MM.1S (cell line): ENCODE measurements around the gene MSI2.

ENCODE experiments used
- EZH2 ChIP-seq: fragments of 300-600 bp; sonication (generic); optimal IDR thresholded peaks from 2 replicates; pipeline ENCODE3; 2017; ENCODE audit warnings: low read depth, mild to moderate bottlenecking, antibody characterized with exemption, low read length, mixed read lengths
- TF ChIP-seq, protein P1 (sequence below): fragments of 300-600 bp; sonication (generic); IDR thresholded peaks from 2 replicates; pipeline ENCODE4 v1.5.1; 2016; ENCODE audit warnings: antibody characterized with exemption, low read length, mixed read lengths

DNA sequence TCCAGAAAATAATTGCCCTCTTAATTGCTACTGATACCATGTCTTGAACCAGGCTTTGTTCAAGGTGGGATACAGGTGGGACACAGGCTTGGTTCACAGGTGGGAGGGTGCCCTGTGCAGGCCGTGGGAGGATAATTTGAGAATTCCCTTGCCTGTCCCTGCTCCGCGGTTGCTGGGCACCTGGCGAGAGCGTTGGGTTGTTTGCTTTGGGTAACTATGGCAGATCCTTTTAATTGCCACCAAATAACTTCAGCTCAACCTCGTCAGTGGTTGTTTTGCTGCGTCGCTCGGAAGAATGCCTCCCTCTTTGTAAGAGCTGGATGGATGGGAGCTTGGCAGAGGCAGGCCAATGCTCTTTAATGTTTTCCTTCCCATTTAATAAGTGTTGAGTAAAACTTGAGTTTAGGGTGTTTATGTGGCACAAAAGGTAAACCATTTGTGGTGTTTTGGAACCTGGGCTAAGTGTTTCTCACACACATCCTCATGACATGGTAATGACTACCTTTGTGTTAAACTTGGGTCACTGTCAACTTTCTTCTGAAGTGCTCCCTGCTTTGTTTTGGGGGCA is 202.5 kb downstream of the MSI2 start:
- TF ChIP-seq, protein P1, sequence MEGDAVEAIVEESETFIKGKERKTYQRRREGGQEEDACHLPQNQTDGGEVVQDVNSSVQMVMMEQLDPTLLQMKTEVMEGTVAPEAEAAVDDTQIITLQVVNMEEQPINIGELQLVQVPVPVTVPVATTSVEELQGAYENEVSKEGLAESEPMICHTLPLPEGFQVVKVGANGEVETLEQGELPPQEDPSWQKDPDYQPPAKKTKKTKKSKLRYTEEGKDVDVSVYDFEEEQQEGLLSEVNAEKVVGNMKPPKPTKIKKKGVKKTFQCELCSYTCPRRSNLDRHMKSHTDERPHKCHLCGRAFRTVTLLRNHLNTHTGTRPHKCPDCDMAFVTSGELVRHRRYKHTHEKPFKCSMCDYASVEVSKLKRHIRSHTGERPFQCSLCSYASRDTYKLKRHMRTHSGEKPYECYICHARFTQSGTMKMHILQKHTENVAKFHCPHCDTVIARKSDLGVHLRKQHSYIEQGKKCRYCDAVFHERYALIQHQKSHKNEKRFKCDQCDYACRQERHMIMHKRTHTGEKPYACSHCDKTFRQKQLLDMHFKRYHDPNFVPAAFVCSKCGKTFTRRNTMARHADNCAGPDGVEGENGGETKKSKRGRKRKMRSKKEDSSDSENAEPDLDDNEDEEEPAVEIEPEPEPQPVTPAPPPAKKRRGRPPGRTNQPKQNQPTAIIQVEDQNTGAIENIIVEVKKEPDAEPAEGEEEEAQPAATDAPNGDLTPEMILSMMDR, result no peak
- TF ChIP-seq EZH2, result no peak
